Measurements from ENCODE around the gene SNX32. TPM values are rescaled to one million over a fixed set of nuclear protein-coding genes. Genes with fewer than 3 reads are reported as not detected.
A peak's percentile ranks its signal among the peaks of the same experiment; 100 is the strongest.

SNX32 gene
- total and polyA plus RNA-seq, 2 of the 13 experiments (the other 11 are each of a cell fraction or from before 2014, with no cell fraction given), result 0.09 to 0.34 TPM

DNA sequence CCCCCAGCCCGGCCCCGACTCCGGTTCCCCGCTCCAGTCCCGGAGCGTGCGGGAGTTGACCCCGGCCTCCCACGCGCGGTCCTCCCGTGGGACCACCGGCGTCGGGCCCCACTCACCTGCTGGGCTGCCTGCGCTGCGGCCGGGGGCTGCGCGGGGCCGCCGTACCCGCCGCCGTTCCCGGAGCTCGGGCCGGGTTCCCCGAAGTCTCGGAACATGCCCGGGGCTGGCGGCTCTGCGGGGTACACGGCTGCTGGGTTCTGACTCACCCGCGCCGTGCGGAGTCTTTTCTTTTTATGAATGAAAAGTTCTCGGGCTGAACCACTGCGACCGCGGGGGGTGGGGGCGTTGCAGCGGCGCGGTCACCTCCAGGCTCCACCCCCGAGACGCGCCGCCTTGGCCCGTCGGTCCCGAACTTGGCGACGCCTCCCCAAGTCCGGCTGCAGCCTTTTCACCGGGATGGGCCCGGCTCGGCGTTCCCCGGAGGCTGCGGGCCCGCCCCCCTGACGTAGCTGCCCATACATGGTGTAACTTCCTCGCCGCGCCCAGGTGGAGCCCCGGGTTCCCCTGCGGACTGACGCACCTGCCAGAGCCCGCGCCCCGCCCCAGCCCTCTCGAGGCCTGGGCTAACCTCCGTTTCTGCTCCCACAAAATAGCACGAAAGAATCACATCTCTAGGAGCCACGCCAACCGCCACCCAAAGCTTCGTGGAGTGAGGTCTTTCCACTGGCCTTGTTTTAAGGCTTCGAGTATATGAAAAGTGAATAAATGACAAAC is 66.5 kb downstream of the SNX32 start, which contains the start of gene FOSL1 (continued):
- TF ChIP-seq, protein P1, sequence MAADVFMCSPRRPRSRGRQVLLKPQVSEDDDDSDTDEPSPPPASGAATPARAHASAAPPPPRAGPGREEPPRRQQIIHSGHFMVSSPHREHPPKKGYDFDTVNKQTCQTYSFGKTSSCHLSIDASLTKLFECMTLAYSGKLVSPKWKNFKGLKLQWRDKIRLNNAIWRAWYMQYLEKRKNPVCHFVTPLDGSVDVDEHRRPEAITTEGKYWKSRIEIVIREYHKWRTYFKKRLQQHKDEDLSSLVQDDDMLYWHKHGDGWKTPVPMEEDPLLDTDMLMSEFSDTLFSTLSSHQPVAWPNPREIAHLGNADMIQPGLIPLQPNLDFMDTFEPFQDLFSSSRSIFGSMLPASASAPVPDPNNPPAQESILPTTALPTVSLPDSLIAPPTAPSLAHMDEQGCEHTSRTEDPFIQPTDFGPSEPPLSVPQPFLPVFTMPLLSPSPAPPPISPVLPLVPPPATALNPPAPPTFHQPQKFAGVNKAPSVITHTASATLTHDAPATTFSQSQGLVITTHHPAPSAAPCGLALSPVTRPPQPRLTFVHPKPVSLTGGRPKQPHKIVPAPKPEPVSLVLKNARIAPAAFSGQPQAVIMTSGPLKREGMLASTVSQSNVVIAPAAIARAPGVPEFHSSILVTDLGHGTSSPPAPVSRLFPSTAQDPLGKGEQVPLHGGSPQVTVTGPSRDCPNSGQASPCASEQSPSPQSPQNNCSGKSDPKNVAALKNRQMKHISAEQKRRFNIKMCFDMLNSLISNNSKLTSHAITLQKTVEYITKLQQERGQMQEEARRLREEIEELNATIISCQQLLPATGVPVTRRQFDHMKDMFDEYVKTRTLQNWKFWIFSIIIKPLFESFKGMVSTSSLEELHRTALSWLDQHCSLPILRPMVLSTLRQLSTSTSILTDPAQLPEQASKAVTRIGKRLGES (CRISPR knock-in tag; IDR thresholded peaks at IDR 0.05; ENCODE audit: borderline replicate concordance), result no peak
- TF ChIP-seq AHR (CRISPR knock-in tag; IDR thresholded peaks at IDR 0.05) (no peak), HIVEP1 (CRISPR knock-in tag; IDR thresholded peaks at IDR 0.05) (peak; percentile 100), ZMYM3 (CRISPR knock-in tag; IDR thresholded peaks at IDR 0.05) (no peak), ZNF746 (CRISPR knock-in tag; IDR thresholded peaks at IDR 0.05) (peak; percentile 38; the same call in 1 of the 2 replicates), ZNF572 (CRISPR knock-in tag; IDR thresholded peaks at IDR 0.05) (no peak), KLF6 (CRISPR knock-in tag; IDR thresholded peaks at IDR 0.05) (0 out of 2 replicates have a peak, but pooled peaks have one; percentile 12), ZNF446 (CRISPR knock-in tag; IDR thresholded peaks at IDR 0.05) (no peak; the same call in 1 of the 2 replicates), PCBP1 (IDR thresholded peaks at IDR 0.05; ENCODE audit: borderline replicate concordance, low read depth, low read length) (peak; percentile 33; the same call in 1 of the 2 replicates), HNRNPUL1 (IDR thresholded peaks at IDR 0.05; ENCODE audit: low read depth, low read length) (0 out of 2 replicates have a peak, but pooled peaks have one; percentile 53), ZSCAN30 (CRISPR knock-in tag; IDR thresholded peaks at IDR 0.05) (no peak), SRF (IDR thresholded peaks at IDR 0.05; ENCODE audit: low read depth, low read length) (peak; percentile 99), KMT2B (CRISPR knock-in tag; IDR thresholded peaks at IDR 0.05) (0 out of 2 replicates have a peak, but pooled peaks have one; percentile 14), ZNF460 (CRISPR knock-in tag; IDR thresholded peaks at IDR 0.05; ENCODE audit: borderline replicate concordance) (no peak)
- TF ChIP-seq, protein P2, sequence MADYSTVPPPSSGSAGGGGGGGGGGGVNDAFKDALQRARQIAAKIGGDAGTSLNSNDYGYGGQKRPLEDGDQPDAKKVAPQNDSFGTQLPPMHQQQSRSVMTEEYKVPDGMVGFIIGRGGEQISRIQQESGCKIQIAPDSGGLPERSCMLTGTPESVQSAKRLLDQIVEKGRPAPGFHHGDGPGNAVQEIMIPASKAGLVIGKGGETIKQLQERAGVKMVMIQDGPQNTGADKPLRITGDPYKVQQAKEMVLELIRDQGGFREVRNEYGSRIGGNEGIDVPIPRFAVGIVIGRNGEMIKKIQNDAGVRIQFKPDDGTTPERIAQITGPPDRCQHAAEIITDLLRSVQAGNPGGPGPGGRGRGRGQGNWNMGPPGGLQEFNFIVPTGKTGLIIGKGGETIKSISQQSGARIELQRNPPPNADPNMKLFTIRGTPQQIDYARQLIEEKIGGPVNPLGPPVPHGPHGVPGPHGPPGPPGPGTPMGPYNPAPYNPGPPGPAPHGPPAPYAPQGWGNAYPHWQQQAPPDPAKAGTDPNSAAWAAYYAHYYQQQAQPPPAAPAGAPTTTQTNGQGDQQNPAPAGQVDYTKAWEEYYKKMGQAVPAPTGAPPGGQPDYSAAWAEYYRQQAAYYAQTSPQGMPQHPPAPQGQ (CRISPR knock-in tag; IDR thresholded peaks at IDR 0.05; ENCODE audit: borderline replicate concordance), result no peak
- TF ChIP-seq, protein P3, sequence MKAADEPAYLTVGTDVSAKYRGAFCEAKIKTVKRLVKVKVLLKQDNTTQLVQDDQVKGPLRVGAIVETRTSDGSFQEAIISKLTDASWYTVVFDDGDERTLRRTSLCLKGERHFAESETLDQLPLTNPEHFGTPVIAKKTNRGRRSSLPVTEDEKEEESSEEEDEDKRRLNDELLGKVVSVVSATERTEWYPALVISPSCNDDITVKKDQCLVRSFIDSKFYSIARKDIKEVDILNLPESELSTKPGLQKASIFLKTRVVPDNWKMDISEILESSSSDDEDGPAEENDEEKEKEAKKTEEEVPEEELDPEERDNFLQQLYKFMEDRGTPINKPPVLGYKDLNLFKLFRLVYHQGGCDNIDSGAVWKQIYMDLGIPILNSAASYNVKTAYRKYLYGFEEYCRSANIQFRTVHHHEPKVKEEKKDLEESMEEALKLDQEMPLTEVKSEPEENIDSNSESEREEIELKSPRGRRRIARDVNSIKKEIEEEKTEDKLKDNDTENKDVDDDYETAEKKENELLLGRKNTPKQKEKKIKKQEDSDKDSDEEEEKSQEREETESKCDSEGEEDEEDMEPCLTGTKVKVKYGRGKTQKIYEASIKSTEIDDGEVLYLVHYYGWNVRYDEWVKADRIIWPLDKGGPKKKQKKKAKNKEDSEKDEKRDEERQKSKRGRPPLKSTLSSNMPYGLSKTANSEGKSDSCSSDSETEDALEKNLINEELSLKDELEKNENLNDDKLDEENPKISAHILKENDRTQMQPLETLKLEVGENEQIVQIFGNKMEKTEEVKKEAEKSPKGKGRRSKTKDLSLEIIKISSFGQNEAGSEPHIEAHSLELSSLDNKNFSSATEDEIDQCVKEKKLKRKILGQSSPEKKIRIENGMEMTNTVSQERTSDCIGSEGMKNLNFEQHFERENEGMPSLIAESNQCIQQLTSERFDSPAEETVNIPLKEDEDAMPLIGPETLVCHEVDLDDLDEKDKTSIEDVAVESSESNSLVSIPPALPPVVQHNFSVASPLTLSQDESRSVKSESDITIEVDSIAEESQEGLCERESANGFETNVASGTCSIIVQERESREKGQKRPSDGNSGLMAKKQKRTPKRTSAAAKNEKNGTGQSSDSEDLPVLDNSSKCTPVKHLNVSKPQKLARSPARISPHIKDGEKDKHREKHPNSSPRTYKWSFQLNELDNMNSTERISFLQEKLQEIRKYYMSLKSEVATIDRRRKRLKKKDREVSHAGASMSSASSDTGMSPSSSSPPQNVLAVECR (CRISPR knock-in tag; IDR thresholded peaks at IDR 0.05; ENCODE audit: borderline replicate concordance), result peak; percentile 89
- TF ChIP-seq, protein P4, sequence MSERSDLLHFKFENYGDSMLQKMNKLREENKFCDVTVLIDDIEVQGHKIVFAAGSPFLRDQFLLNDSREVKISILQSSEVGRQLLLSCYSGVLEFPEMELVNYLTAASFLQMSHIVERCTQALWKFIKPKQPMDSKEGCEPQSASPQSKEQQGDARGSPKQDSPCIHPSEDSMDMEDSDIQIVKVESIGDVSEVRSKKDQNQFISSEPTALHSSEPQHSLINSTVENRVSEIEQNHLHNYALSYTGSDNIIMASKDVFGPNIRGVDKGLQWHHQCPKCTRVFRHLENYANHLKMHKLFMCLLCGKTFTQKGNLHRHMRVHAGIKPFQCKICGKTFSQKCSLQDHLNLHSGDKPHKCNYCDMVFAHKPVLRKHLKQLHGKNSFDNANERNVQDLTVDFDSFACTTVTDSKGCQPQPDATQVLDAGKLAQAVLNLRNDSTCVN (CRISPR knock-in tag; IDR thresholded peaks at IDR 0.05; ENCODE audit: borderline replicate concordance), result 0 out of 2 replicates have a peak, but pooled peaks have one; percentile 37
